Left forelimb (tissue), 1 donor: ENCODE data around the gene TP63.

ENCODE experiments used
- DNase-seq: peaks from one replicate; pipeline ENCODE4 v3.0.0-alpha.2; 2018; ENCODE audit warnings: low spot score

The TP63 gene

GRCh38 chr3:189780546-189781270 is 149.5 kb downstream of the TP63 start:
- DNase-seq: no peak

DNA sequence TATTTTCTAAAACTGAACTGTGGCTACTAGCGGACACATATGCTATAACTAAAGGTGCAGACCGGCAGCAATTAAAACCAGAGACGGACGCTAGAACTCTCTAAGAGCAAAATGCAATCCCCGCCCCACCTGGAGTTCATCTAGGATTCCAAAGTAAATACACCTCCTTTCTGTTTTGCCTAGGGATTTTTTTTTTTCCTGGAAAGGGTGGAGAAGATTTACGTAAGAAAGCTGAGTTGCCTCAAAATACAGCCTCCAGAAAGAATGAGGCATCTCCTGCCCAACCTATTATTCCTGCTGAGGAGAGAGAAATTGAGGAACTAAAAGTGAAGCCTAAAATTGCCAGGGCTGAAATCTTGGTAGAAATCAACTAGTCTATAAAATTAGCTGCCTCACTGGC is 150.2 kb downstream of the TP63 start:
- DNase-seq: no peak

DNA sequence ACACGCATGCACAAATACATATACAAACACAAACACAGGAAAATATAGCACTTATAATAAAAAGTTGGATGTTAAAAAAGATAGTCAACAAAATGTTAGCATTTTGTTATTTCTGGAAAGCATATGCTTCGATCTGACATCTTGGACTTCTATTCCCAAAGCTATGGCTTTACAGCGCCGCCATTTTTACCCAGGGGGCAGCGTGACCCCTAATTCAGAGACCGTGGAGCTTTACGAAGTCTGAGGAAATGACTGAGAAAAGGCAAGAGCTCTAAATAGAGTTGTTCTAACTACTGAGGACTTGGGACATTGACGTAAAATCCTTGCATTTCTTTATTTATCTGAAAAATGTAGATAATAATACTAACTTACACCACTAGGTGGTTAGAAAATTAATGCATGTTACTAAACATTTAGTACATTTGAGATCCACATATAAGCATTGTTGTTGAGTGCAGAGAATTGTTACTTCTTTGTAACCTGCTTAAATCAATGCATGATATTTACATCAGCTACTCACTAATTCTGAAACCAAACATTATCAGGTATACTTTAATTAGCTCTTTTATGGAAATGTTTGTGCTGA is 155.4 kb downstream of the TP63 start:
- no peak for DNase-seq

GRCh38 chr3:189787191-189787590 is 156.0 kb downstream of the TP63 start:
- DNase-seq: no peak

- DNase-seq: no peak
Observed at GRCh38 chr3:189787632-189788031, 156.4 kb downstream of the TP63 start.

- no peak for DNase-seq
Observed at GRCh38 chr3:189789432-189789831, 158.2 kb downstream of the TP63 start.

DNA sequence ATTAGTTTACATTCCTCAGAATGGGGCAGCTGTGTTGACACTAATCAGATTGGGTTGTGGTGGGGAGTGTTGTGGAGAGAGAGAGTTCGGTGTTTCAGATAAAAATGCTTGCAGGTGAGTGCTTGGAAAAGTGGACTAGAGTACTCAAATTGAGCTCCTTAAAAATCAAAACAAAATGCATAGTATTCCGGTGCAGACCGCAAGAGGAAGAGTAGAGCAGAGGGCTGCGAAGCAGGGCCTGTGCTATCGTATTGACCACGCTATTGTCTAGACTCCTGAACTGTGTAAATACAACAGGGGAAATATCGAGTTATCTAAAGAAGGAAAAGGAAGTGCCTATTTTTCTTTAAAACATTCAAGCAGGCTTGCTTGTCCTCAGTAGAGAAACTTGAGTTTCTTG is 159.5 kb downstream of the TP63 start:
- no peak for DNase-seq

DNA sequence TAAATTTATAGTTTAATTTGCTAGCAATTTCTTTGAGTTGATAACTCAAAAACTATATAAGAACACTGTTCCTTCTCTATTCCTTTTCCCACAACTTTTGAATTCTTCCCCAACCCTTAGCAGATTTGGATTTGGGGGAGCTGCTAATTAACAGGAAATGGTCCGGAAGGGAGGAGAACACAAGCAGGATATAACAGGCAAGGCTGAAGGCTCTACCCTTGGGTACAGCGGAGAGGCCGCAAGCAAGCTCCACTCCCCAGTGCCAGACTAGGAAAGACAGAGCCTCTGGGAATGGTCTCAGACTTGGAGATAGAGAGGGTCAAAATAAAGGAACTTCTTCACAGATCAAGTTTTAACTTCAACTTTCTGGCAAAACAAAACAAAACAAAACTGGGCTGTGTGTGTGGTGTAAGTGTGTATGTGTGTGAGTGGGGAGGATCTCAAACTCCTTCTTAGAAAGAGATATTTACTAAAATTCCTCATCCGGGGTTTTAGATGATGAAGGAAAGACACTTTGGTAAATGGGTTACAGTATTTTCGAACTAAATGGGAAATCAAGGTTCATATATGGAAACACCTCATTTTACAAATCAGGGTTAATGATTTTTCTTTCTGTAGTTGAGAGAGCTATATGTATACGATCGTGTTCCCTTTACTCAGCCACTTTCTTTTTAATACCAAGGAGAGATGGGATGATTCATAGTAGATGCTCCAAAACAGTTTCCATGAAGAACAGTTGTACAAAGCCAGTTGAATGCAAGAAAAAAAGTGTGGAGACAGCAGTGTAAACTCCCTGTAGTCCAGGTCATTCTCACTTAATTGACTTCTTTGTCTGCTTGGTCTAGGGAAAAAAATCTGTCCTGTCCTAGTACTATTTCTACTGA is 161.1 kb downstream of the TP63 start:
- no peak for DNase-seq

- no peak for DNase-seq
Observed at GRCh38 chr3:189794518-189794917, 163.3 kb downstream of the TP63 start.

GRCh38 chr3:189797103-189797750 is 166.0 kb downstream of the TP63 start:
- no peak for DNase-seq

- no peak for DNase-seq
Observed at GRCh38 chr3:189799366-189799765, 168.2 kb downstream of the TP63 start.

- DNase-seq: no peak
Observed at GRCh38 chr3:189800436-189800835, 169.2 kb downstream of the TP63 start.

DNA sequence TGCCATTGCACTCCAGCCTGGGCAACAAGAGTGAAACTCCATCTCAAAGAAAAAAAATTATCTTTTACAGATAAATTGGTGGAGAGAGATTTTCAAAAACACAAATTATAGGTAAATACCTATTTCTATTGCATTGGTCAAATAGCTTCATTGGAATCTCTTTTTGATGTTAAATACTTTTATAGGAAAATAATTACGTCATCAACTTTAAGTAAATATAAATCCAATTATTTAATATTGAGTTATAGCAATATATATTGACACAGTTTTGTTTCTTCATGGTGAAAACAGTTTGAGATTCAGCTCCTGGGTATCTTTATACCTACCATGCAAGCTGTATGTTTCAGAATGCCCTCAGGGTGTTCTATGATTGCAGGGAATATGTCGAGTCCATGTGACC is 172.1 kb downstream of the TP63 start:
- DNase-seq: no peak

GRCh38 chr3:189805375-189806067 is 174.3 kb downstream of the TP63 start:
- no peak for DNase-seq

DNA sequence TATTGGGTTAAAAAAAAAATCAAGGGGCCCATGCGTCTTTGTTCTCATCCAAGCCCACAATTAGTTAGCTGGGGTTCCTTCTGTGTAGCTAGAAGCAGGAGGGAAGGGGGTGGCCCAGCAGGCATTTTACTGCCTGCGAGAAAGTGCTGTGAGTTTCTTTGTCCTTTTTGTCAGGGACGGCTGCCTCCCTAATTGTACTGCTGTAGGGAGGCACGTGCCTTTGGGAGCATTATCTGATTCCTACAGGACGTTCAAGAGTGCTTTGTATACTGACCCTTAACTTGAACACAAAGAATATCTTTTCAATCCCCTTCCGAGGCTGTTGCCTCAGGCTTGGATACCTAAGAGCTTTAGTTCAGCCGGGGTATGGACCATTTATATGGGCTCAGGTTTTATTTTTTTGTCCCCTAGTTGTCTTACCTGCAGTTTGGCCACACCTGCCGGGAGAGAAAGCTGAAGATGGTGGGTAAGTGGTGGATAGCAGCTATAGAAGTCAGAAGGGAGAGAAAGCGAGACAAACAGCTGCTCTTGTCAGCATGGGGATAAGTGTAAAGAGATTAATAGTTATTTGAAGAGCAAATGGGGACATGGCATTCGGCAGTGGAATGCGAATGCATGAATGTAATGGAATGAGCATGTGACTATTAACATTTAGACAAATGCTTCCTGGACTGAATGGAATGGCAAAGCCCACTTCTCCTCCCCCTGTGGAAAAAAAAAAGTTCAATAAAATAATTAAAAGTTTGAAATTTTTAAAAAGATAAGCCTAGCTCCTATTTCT is 175.2 kb downstream of the TP63 start:
- no peak for DNase-seq

- DNase-seq: no peak
Observed at GRCh38 chr3:189808246-189809007, 177.2 kb downstream of the TP63 start.

GRCh38 chr3:189809583-189809982 is 178.4 kb downstream of the TP63 start:
- no peak for DNase-seq

GRCh38 chr3:189812806-189813465 is 181.7 kb downstream of the TP63 start:
- DNase-seq: no peak

- DNase-seq: no peak
Observed at GRCh38 chr3:189813647-189814240, 182.6 kb downstream of the TP63 start.
